Bronchus fibroblast of lung (primary cell): ENCODE measurements around the gene SLC15A3. TPM values are rescaled to one million over a fixed set of nuclear protein-coding genes. Genes with fewer than 3 reads are reported as not detected.

Experiments
- total RNA-seq: library from RNA; depleted of rRNA; stranded (reverse); fragments of >200 nt; gene quantifications from 2 replicates; pipeline ENCODE4 v1.2.3, GENCODE V29; 2015

The SLC15A3 gene
- total RNA-seq: 1.3 and 3.4 TPM in 2 replicates

DNA sequence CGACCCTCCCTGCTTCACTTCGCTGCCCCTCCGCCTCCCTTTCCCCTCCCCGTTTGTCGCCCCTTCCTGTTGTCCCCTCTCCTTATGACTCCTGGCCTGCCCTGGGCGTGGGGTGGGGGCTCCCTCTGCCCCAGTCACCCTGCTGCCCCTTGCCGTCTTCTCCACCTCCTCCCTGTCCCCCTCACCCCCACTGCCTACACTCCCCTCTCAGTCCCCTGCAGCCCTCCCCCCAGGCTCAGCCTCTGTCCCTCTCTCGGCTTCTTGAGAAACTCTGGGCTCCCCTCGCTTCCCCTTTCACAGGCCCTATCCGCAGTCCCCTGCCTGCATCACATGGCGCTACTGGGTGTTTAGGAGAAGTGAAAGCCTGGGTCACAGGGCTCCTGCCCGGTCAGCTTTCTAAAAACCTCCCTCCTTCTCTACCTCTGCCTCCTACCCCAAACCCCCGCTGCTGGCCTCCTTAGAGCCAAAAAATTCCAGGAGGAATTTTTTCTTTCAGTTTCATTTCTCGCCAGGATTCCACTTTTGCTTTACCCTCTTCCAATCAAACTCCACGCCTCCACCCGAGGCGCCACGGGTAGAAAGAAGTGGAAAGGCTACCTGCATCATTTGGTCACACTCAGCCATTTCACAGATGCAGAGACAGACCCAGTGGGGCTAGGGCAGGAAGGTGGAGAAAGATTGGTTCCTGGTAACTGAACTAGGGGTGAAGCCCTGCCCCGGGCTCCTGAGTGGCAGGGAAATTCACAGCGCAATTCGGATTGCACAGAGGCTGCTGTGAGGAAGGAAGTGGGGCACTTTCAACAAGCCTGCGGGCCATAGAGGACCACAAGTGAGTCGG, at the start of gene SLC15A3:
SLC15A3 (minus strand) TSS at position 273 of the 838 bp plus-strand sequence. CDS start 625 bp downstream, outside the sequence.

GRCh38 chr11:60971520-60971919, 19.5 kb upstream of the SLC15A3 start, which contains the start of gene CD6:
CD6 (plus strand) TSS chr11:60971680; CDS start chr11:60971866, 186 bp downstream.

DNA sequence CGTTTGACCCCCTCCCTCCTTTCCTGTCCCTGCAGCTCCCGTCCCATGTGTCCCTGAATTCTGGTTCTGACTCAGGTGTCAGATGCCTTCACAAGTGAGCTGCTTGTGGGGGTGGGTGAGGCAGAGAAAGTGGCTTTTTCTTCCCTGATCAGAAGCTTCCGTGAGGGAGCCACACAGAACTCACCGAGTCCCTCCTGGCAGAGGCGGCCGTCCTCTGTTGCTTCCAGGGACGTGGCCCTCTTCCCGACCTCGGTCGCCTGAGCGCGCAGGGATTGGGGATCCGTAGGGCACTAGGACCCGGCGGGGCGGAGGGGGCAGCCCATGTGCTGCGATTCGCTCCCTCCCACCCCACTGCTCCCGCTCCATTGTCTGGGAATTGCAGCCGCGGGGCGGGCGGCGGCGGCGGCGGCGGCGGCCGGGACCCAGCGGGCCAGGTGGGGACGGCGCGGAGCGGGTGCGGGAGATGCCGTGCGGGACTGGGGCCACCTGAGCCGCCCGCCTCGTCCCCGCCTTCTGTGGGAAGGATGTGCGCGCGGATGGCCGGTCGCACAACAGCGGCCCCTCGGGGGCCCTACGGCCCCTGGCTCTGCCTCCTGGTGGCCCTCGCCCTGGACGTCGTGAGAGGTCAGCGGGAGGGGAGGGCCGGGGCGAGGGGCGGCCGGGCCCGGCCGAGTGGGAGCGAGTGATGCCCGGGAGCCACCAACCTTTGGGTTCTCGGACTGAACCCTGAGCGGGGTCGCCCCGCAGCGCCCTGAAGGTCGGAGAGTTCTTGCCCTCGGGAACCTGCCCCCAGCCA, 27.7 kb downstream of the SLC15A3 start, which contains the start of gene TMEM132A:
TMEM132A (plus strand) TSS at position 351 of the 796 bp plus-strand sequence; CDS start at position 525, 174 bp downstream.

GRCh38 chr11:60913793-60914632, 38.0 kb downstream of the SLC15A3 start, which contains the start of gene TMEM109:
TMEM109 (plus strand) TSS chr11:60914158; CDS start chr11:60919694, 5,536 bp downstream.

GRCh38 chr11:60906132-60906972, 45.6 kb downstream of the SLC15A3 start, which contains the start of gene PRPF19:
PRPF19 (minus strand) TSS chr11:60906585; CDS start chr11:60906382, 203 bp downstream.

Other genes starting within 250 kb of the SLC15A3 start
- not detected in 2 replicates for gene MS4A18, start 227.5 kb downstream of the SLC15A3 start, total RNA-seq
- not detected in 2 replicates for gene MS4A15, start 195.3 kb downstream of the SLC15A3 start, total RNA-seq
- not detected in 2 replicates for gene MS4A10, start 166.8 kb downstream of the SLC15A3 start, total RNA-seq
- gene CCDC86, start 110.1 kb downstream of the SLC15A3 start, total RNA-seq: 33.6 and 37.3 TPM in 2 replicates
- 1.3 and 1.6 TPM in 2 replicates for gene PTGDR2, start 96.2 kb downstream of the SLC15A3 start, total RNA-seq
- gene ZP1, start 84.6 kb downstream of the SLC15A3 start, total RNA-seq: 0.30 and 0.50 TPM in 2 replicates
- gene PRPF19, start 45.6 kb downstream of the SLC15A3 start, total RNA-seq: 102 and 106 TPM in 2 replicates
- gene TMEM109, start 38.0 kb downstream of the SLC15A3 start, total RNA-seq: 96.5 and 123 TPM in 2 replicates
- 69.7 and 84.6 TPM in 2 replicates for gene TMEM132A, start 27.7 kb downstream of the SLC15A3 start, total RNA-seq
- not detected in 2 replicates for gene CD6, start 19.5 kb upstream of the SLC15A3 start, total RNA-seq
- not detected in 2 replicates for gene CD5, start 150.3 kb upstream of the SLC15A3 start, total RNA-seq
- 14.3 and 15.6 TPM in 2 replicates for gene VPS37C, start 209.2 kb upstream of the SLC15A3 start, total RNA-seq